ENCODE measurements around the gene PDLIM7.

Gene PDLIM7

GRCh38 chr5:177524539-177524900, 27.1 kb upstream of the PDLIM7 start:
- Histone ChIP-seq H3F3A (ENCODE audit: insufficient read depth, low read length) (no peaks in the 10 kb centered on the region), H2AFZ (ENCODE audit: low read length) (no peak overlapping the region), H3K9me2 (ENCODE audit: low read depth, low read length) (no peaks in the 10 kb centered on the region), H3K9me3 (ENCODE audit: low read length) (no peaks in the 10 kb centered on the region), H3K36me3 (ENCODE audit: insufficient read depth, low read length) (peaks cover 78% of the 10 kb centered on the region), H4K20me1 (ENCODE audit: insufficient read depth, low read length) (no peaks in the 10 kb centered on the region), H3K79me2 (ENCODE audit: insufficient read depth, low read length) (no peaks in the 10 kb centered on the region), H3K27ac (ENCODE audit: low read depth, low read length, poor library complexity, severe bottlenecking) (no peak overlapping the region), H3K4me1 (ENCODE audit: insufficient read depth, low read length, severe bottlenecking) (peaks cover 7% of the 10 kb centered on the region), H3K9ac (ENCODE audit: low read length) (no peak overlapping the region), H3K4me3 (ENCODE audit: low read depth, low read length, poor library complexity, severe bottlenecking) (no peak overlapping the region), H3K27me3 (ENCODE audit: insufficient read depth, low read length) (no peaks in the 10 kb centered on the region), H3K4me2 (ENCODE audit: low read length) (no peak overlapping the region)
- no peak for TF ChIP-seq EZH2 (IDR thresholded peaks at IDR 0.05; ENCODE audit: borderline replicate concordance, low read length)
- no peak for TF ChIP-seq CTCF (IDR thresholded peaks at IDR 0.05; ENCODE audit: low read length)

GRCh38 chr5:177523711-177524538, 26.5 kb upstream of the PDLIM7 start:
- H3K27ac ChIP-seq (ENCODE audit: low read depth, low read length, poor library complexity, severe bottlenecking): no peak overlapping the region

GRCh38 chr5:177520916-177521513, 23.6 kb upstream of the PDLIM7 start:
- H3K9me3 ChIP-seq (ENCODE audit: low read length): no peaks in the 10 kb centered on the region
- H2AFZ ChIP-seq (ENCODE audit: low read length): no peak overlapping the region
- H3K27ac ChIP-seq (ENCODE audit: low read depth, low read length, poor library complexity, severe bottlenecking): peak overlapping the region; percentile 39
- H3K4me1 ChIP-seq (ENCODE audit: insufficient read depth, low read length, severe bottlenecking): peaks cover 16% of the 10 kb centered on the region
- peaks cover 49% of the 10 kb centered on the region for H3K36me3 ChIP-seq (ENCODE audit: insufficient read depth, low read length)
- H3K4me2 ChIP-seq (ENCODE audit: low read length): no peak overlapping the region
- H4K20me1 ChIP-seq (ENCODE audit: insufficient read depth, low read length): no peaks in the 10 kb centered on the region
- no peaks in the 10 kb centered on the region for H3K9me2 ChIP-seq (ENCODE audit: low read depth, low read length)
- H3K27me3 ChIP-seq (ENCODE audit: insufficient read depth, low read length): no peaks in the 10 kb centered on the region
- no peak overlapping the region; the same call in 1 of the 2 replicates for H3K9ac ChIP-seq (ENCODE audit: low read length)
- TF ChIP-seq EZH2 (IDR thresholded peaks at IDR 0.05; ENCODE audit: borderline replicate concordance, low read length): no peak
- no peak for TF ChIP-seq CTCF (IDR thresholded peaks at IDR 0.05; ENCODE audit: low read length)
- H3K4me3 ChIP-seq (ENCODE audit: low read depth, low read length, poor library complexity, severe bottlenecking): no peak overlapping the region
- H3K79me2 ChIP-seq (ENCODE audit: insufficient read depth, low read length): peaks cover 4% of the 10 kb centered on the region
- no peaks in the 10 kb centered on the region for H3F3A ChIP-seq (ENCODE audit: insufficient read depth, low read length)

More at GRCh38 chr5:177523711-177524538, 26.5 kb upstream of the PDLIM7 start:
- Histone ChIP-seq H3K4me1 (ENCODE audit: insufficient read depth, low read length, severe bottlenecking) (peaks cover 13% of the 10 kb centered on the region), H3K9me2 (ENCODE audit: low read depth, low read length) (no peaks in the 10 kb centered on the region), H3K36me3 (ENCODE audit: insufficient read depth, low read length) (peaks cover 72% of the 10 kb centered on the region), H3K9ac (ENCODE audit: low read length) (no peak overlapping the region), H3K4me3 (ENCODE audit: low read depth, low read length, poor library complexity, severe bottlenecking) (no peak overlapping the region), H3F3A (ENCODE audit: insufficient read depth, low read length) (no peaks in the 10 kb centered on the region), H2AFZ (ENCODE audit: low read length) (no peak overlapping the region), H3K79me2 (ENCODE audit: insufficient read depth, low read length) (no peaks in the 10 kb centered on the region), H3K27me3 (ENCODE audit: insufficient read depth, low read length) (no peaks in the 10 kb centered on the region), H3K4me2 (ENCODE audit: low read length) (no peak overlapping the region), H4K20me1 (ENCODE audit: insufficient read depth, low read length) (no peaks in the 10 kb centered on the region), H3K9me3 (ENCODE audit: low read length) (no peaks in the 10 kb centered on the region)
- TF ChIP-seq EZH2 (IDR thresholded peaks at IDR 0.05; ENCODE audit: borderline replicate concordance, low read length) (no peak), CTCF (IDR thresholded peaks at IDR 0.05; ENCODE audit: low read length) (no peak)

Measured in OCI-LY1 (cell line).